Esophagus muscularis mucosa (tissue), 4 donors: ENCODE data around the gene ARRDC4.

ENCODE experiments used
- EP300 ChIP-seq: sonication (generic); formaldehyde crosslinking; IDR thresholded peaks from one replicate; pipeline ENCODE4 v1.6.1; 2017; ENCODE audit warnings: antibody characterized with exemption
- POLR2A ChIP-seq: fragments of 450-650 bp; IDR thresholded peaks from one replicate; pipeline ENCODE4 v1.6.1; 2017; ENCODE audit warnings: antibody characterized with exemption, moderate library complexity, mild to moderate bottlenecking, low read depth
- POLR2AphosphoS5 ChIP-seq, 2 donors: sonication (generic); formaldehyde crosslinking; IDR thresholded peaks; one replicate each; pipeline ENCODE4 v1.6.1; 2017; ENCODE audit warnings: antibody characterized with exemption in 2 of 2
- TF ChIP-seq, protein P1 (sequence below), 3 experiments: fragments of 200-600 bp in 2 of 3; fragments of 450-650 bp in 1 of 3; sonication (generic) in 2 of 3; IDR thresholded peaks; one replicate each; pipeline ENCODE4 v1.5.1; 2017 to 2019; ENCODE audit warnings: antibody characterized with exemption in 3 of 3, mild to moderate bottlenecking in 2 of 3, moderate library complexity in 1 of 3

DNA sequence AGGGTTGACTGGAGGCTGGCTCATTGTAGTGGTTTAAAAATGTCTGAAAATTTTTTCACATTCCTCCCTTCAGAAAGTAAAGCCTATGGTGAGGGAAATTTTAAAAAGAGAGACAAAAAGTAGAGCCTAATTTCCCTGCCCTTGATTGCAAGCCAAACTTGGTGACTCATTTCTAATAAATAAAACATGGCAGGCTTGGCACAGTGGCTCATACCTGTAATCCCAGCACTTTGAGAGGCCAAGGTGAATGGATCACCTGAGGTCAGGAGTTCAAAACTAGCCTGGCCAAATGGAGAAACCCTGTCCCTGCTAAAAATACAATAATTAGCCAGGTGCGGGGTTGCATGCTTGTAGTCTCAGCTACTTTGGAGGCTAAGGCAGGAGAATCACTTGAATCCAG lies 18.9 kb upstream of the ARRDC4 start:
- TF ChIP-seq, protein P1, sequence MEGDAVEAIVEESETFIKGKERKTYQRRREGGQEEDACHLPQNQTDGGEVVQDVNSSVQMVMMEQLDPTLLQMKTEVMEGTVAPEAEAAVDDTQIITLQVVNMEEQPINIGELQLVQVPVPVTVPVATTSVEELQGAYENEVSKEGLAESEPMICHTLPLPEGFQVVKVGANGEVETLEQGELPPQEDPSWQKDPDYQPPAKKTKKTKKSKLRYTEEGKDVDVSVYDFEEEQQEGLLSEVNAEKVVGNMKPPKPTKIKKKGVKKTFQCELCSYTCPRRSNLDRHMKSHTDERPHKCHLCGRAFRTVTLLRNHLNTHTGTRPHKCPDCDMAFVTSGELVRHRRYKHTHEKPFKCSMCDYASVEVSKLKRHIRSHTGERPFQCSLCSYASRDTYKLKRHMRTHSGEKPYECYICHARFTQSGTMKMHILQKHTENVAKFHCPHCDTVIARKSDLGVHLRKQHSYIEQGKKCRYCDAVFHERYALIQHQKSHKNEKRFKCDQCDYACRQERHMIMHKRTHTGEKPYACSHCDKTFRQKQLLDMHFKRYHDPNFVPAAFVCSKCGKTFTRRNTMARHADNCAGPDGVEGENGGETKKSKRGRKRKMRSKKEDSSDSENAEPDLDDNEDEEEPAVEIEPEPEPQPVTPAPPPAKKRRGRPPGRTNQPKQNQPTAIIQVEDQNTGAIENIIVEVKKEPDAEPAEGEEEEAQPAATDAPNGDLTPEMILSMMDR (IDR thresholded peaks at IDR 0.05) = no peak
- no peak for TF ChIP-seq POLR2AphosphoS5 (IDR thresholded peaks at IDR 0.05)
- no peak for TF ChIP-seq POLR2A
- no peak for TF ChIP-seq EP300
